RKO (cell line): Measurements from ENCODE around the gene TOB2.
"Not testable (repeated sequence)": the region's sequence is repeated elsewhere in the genome, so short reads cannot be mapped to it uniquely, and the experiment has no call there.

Source experiments
- DNase-seq: peaks from one replicate; pipeline ENCODE4 v3.0.0-alpha.2; 2016; ENCODE audit warnings: low spot score

Gene TOB2

GRCh38 chr22:41461901-41462300 is 15.3 kb upstream of the TOB2 start:
- DNase-seq: no peak

DNA sequence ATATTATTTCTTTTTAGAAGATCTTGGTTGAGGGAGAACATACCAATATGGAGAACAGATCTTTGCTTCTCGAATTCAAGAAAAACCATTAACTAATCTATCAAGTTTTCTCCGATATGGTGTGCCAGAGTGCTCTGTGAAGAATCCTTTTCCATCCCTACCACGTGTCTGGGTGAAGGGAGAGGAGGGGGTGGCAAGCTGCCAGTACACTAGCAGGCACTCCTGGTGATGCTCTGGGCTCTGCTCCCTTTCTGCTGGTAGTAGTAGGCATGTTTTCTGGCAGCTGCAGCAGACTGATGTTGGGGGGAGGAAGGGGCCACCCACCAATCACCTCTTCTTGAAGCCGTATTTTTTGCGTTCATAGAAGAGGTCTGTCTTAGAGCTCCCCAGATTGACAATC is 13.5 kb upstream of the TOB2 start:
- DNase-seq: not testable (repeated sequence)

- no peak for DNase-seq
These were observed 12.8 kb upstream of the TOB2 start for GRCh38 chr22:41459431-41459830.

- no peak for DNase-seq
These were observed 11.6 kb upstream of the TOB2 start for GRCh38 chr22:41458161-41458728.

GRCh38 chr22:41448189-41448808 is 1.7 kb upstream of the TOB2 start:
- peak; percentile 99 for DNase-seq

DNA sequence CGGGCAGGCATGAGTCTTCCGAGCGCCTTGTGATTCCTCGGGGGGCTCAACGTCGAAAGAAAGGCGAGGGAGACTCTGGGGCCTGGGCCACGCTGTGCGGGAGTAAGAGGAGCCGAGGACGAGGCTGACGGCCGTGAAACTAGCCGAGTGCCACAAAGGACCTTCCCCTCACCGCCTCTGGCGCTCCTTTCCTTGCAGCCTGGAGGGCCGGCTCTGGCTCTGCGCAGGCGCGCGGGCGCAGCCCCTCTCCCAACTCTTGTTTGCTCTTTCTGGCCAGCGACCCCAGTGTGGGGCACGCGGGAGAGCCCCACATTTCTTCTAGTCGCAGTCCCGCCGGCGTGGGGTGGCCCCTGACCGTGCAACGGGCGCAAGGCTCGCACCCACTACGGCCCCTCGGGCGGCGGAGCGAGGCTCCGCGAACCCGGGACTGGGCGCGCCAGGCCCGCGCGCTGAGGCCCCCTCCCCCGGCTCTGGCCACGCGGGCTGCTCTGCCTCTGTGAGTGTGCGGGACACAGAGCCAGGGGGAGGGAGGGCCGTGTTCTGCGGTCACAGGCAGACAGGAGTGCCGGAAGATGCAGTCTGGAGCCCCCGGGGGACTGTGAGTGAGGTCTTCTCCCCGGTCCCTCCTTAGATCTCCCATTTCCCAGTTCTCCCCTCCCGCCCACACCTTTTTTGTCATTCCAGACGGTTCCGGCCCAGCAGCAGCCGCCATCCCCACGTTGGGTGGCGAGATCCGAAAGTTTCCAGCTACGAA is 1.0 kb upstream of the TOB2 start:
- peak; percentile 77 for DNase-seq

DNA sequence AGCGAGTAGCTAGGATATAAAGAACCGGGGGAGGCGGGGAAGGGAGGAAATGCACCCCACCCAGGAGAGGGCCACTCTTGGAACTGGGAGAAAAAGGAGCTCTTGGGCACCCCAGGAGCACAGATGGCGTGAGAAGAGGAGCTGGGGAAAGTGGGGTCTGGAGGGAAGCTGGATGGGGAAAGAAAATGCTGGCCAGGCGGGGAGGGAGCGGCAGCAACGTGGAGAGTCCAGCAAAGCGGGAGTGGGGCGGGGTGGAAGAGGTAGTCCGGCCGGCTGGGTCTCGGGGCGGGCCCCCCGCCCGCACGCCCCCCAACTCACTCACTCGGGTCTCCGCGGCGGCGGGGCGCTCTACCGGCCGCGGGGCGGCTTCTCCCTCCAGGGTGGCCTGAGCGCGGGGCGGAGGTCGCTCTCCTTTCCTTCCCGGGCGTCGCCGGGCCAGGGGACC is 522 bp downstream of the TOB2 start:
- DNase-seq: no peak

- DNase-seq: peak; percentile 63
These were observed 1.2 kb downstream of the TOB2 start for GRCh38 chr22:41445129-41446056.

GRCh38 chr22:41444360-41445128 is 2.1 kb downstream of the TOB2 start:
- DNase-seq: peak; percentile 99

DNA sequence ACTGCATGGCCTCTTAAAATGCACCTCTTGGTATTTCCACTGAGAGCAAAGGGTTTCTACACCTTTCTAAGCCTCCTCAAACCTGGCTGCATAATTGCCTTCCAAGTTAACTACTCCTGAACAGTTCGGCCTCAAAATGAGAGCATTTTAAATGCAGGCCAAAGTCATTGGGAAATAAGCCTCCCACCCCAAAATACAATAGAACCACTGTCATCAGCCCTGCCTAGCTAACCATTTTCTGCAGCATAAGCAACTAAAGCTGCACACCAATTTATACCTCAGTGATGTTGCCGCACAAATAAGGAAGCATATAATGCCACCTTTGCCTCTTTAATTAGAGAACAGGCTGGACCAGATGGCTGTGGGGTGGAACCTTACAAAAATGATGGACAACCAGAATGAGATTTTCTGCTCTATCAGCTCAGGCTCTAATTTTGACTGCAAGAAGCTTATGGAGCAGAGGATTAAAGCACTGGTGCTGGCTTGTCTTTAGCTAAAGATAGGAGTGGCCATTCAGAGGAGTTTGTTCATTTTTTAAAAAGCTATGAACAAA is 4.3 kb downstream of the TOB2 start:
- no peak for DNase-seq

- DNase-seq: not testable (repeated sequence)
These were observed 6.1 kb downstream of the TOB2 start for GRCh38 chr22:41440511-41440910.

DNA sequence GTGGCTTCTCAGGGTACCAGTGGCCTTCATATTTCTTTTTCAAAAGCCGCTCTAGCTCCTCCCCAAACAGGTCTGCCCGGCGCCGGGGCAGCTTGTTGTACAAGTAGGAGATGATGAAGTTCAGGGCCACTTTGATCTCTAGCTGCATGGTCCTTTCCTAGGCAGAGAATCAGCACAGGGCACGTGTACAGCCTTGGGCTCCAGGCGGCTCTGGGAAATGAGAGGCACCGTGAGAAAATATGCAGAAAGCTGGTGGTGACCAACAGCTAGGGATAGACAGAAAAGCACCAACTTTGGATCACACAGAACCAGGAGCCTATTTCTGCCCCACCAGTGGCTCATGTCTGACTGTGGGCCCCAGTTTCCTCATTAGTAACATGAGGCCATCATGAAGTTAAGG is 9.4 kb downstream of the TOB2 start:
- no peak for DNase-seq

- no peak for DNase-seq
These were observed 10.1 kb downstream of the TOB2 start for GRCh38 chr22:41436322-41437113.

GRCh38 chr22:41435560-41435959 is 11.0 kb downstream of the TOB2 start:
- no peak for DNase-seq

GRCh38 chr22:41434361-41435003 is 12.1 kb downstream of the TOB2 start:
- DNase-seq: not testable (repeated sequence)

- not testable (repeated sequence) for DNase-seq
These were observed 13.1 kb downstream of the TOB2 start for GRCh38 chr22:41433480-41433879.

DNA sequence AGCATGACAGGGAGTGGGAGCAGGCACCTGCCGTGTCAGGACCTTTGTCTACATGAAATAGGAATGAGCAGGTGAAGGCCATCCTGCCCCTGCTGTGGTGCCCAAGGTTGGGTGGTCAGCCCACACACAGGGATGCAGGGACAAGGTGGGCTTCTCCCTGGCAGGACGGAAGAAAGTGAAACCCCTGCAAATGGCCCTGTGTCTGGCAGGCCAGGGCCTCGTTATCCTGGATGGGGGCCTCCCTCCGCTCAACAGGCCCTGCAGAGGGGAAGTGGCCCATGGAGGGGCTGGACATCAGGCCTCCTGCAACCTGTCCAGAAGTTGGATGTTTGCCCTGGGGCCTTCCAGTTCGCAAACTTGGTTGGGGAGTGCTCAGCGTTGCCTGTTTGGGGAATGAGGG is 14.9 kb downstream of the TOB2 start:
- DNase-seq: no peak

DNA sequence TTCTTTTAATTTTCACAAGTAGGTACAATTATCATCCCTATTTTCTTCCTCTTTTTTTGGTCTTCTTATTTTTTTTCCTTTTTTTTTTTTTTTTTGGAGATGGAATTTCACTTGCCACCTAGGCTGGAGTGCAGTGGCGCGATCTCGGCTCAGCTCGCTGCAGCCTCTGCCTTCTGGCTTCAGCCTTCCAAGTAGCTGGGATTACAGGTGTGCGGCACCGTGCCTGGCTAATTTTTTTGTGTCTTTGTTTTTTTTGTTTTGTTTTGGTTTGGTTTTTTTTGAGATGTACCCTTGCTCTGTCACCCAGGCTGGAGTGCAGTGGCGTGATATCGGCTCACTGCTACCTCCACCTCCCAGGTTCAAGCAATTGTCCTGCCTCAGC is 16.7 kb downstream of the TOB2 start:
- DNase-seq: no peak

- peak; percentile 52 for DNase-seq
These were observed 17.2 kb downstream of the TOB2 start for GRCh38 chr22:41429232-41429950.
